IMR-90 (cell line): ENCODE measurements around the gene GSN. TPM values are rescaled to one million over a fixed set of nuclear protein-coding genes. Genes with fewer than 3 reads are reported as not detected.

Experiments used
- ATAC-seq: fragments of 200-7000 bp; cut with Tn5 transposase; 2 replicates; pipeline ENCODE4 v1.9.1; 2020; ENCODE audit warnings: low read depth, mild to moderate bottlenecking, moderate library complexity
- BruUV-seq: library from RNA; stranded (reverse); fragments of 400-500 nt; replicated peaks from 2 replicates; lab custom pipeline; 2021; lab: Mats Ljungman, UMichigan
- CTCF ChIA-PET: fragments of 300-600 bp; formaldehyde crosslinking; extraction: SDS; loops from one replicate; lab custom pipeline; 2021; ENCODE audit warnings: antibody characterized with exemption; lab: Yijun Ruan, JAX
- POLR2A ChIA-PET: fragments of 300-600 bp; sonication (Branson Sonifier 250); formaldehyde crosslinking; loops from one replicate; lab custom pipeline; 2022; ENCODE audit warnings: antibody characterized with exemption; ENCODE audit not compliant: unreplicated experiment; lab: Charles Lee
- DNase-seq: peaks from one replicate; pipeline ENCODE4 v3.0.0; 2013
- H2AFZ ChIP-seq: replicated peaks from 2 replicates; pipeline ENCODE3; 2013; ENCODE audit warnings: low read length, mild to moderate bottlenecking; ENCODE audit not compliant: poor library complexity
- H2AK5ac ChIP-seq: 2 replicates; pipeline ENCODE4 v1.6.1; 2013; ENCODE audit warnings: low read depth, low read length, inconsistent platforms
- H2AK9ac ChIP-seq: replicated peaks from 2 replicates; pipeline ENCODE3; 2013; ENCODE audit warnings: mild to moderate bottlenecking, low read depth, low read length, moderate library complexity; ENCODE audit not compliant: poor library complexity
- H2BK120ac ChIP-seq: 2 replicates; pipeline ENCODE4 v1.6.1; 2013; ENCODE audit warnings: low read depth, low read length, inconsistent platforms
- H2BK15ac ChIP-seq: 3 replicates; pipeline ENCODE4 v1.6.1; 2013; ENCODE audit warnings: low read depth, low read length, inconsistent platforms
- H2BK20ac ChIP-seq: 2 replicates; pipeline ENCODE4 v1.6.1; 2013; ENCODE audit warnings: low read depth, mild to moderate bottlenecking, inconsistent platforms, low read length, moderate library complexity
- H2BK5ac ChIP-seq: 2 replicates; pipeline ENCODE4 v1.6.1; 2013; ENCODE audit warnings: mild to moderate bottlenecking, low read depth, low read length, inconsistent platforms; ENCODE audit not compliant: poor library complexity, severe bottlenecking
- H3K14ac ChIP-seq: replicated peaks from 2 replicates; pipeline ENCODE4 v1.6.1; 2013; ENCODE audit warnings: low read depth, low read length, inconsistent platforms
- H3K18ac ChIP-seq: 2 replicates; pipeline ENCODE4 v1.6.1; 2013; ENCODE audit warnings: low read depth, low read length, control low read depth
- H3K23ac ChIP-seq: 2 replicates; pipeline ENCODE4 v1.6.1; 2013; ENCODE audit warnings: low read depth, low read length, inconsistent platforms
- H3K27ac ChIP-seq: 2 replicates; pipeline ENCODE4 v1.5.1; 2013; ENCODE audit warnings: mild to moderate bottlenecking, control low read depth, low read length; ENCODE audit not compliant: insufficient read depth
- H3K27me3 ChIP-seq: 2 replicates; pipeline ENCODE4 v1.6.1; 2013; ENCODE audit warnings: low read length; ENCODE audit not compliant: control insufficient read depth, insufficient read depth
- H3K36me3 ChIP-seq: 2 replicates; pipeline ENCODE4 v1.6.1; 2013; ENCODE audit warnings: low read length, mixed read lengths; ENCODE audit not compliant: control insufficient read depth, insufficient read depth
- H3K4ac ChIP-seq: 2 replicates; pipeline ENCODE4 v1.6.1; 2013; ENCODE audit warnings: low read depth, low read length, inconsistent platforms
- H3K4me1 ChIP-seq: 2 replicates; pipeline ENCODE4 v1.6.1; 2013; ENCODE audit warnings: low read length, mixed read lengths; ENCODE audit not compliant: control insufficient read depth, insufficient read depth
- H3K4me2 ChIP-seq: 2 replicates; pipeline ENCODE4 v1.6.1; 2013; ENCODE audit warnings: low read depth, mild to moderate bottlenecking, control low read depth, low read length, moderate library complexity
- H3K4me3 ChIP-seq: 2 replicates; pipeline ENCODE4 v1.5.1; 2013; ENCODE audit warnings: low read depth, mild to moderate bottlenecking, control low read depth, low read length, moderate library complexity; ENCODE audit not compliant: insufficient read depth
- H3K56ac ChIP-seq: 2 replicates; pipeline ENCODE4 v1.6.1; 2013; ENCODE audit warnings: low read length, inconsistent platforms; ENCODE audit not compliant: insufficient read depth; ENCODE audit errors: extremely low read depth
- H3K79me1 ChIP-seq, 2 experiments: 2 replicates each; pipeline ENCODE4 v1.6.1; 2013; ENCODE audit warnings: low read length in 2 of 2, inconsistent platforms in 1 of 2, low read depth in 1 of 2
- H3K9ac ChIP-seq: 2 replicates; pipeline ENCODE4 v1.6.1; 2013; ENCODE audit warnings: low read depth, low read length, control low read depth
- H3K9me1 ChIP-seq: 2 replicates; pipeline ENCODE4 v1.6.1; 2013; ENCODE audit warnings: low read length, inconsistent platforms; ENCODE audit not compliant: insufficient read depth
- H3K9me3 ChIP-seq: 2 replicates; pipeline ENCODE4 v1.6.1; 2013; ENCODE audit warnings: low read length; ENCODE audit not compliant: control insufficient read depth, insufficient read depth
- H4K20me1 ChIP-seq: 2 replicates; pipeline ENCODE4 v1.6.1; 2013; ENCODE audit warnings: low read length, inconsistent platforms; ENCODE audit not compliant: insufficient read depth
- H4K5ac ChIP-seq: 2 replicates; pipeline ENCODE4 v1.6.1; 2013; ENCODE audit warnings: mild to moderate bottlenecking, low read depth, low read length, control low read depth
- H4K8ac ChIP-seq, 2 experiments: 2 replicates each; pipeline ENCODE4 v1.6.1; 2013; ENCODE audit warnings: low read depth in 2 of 2, low read length in 2 of 2, control low read depth in 1 of 2, inconsistent platforms in 1 of 2
- H4K91ac ChIP-seq: 2 replicates; pipeline ENCODE4 v1.6.1; 2013; ENCODE audit warnings: low read depth, low read length, inconsistent platforms; ENCODE audit not compliant: insufficient read depth
- MAFK ChIP-seq: IDR thresholded peaks from 2 replicates; pipeline ENCODE4 v1.6.1; 2012; ENCODE audit warnings: low read depth, low read length, improper control_type of control experiment
- WGBS, 2 experiments: methylation state at CpG; one replicate each; pipeline versions ENCODE4 v1.1.5 to v1.1.7; 2013; ENCODE audit warnings: missing lambda C conversion rate in 2 of 2; ENCODE audit not compliant: insufficient read length in 1 of 2; ENCODE audit errors: extremely low coverage in 2 of 2; 5-methylcytosine and 5-hydroxymethylcytosine counted together
- dilution Hi-C: fragments of 300-500 bp; cut with HindIII; formaldehyde crosslinking; loops from one replicate; pipeline ENCODE4 v1.14.3; 2018; ENCODE audit warnings: low sequenced_read_pairs; ENCODE audit not compliant: unreplicated experiment
- in situ Hi-C: fragments of 300-500 bp; cut with MboI; formaldehyde crosslinking; loops from 3 replicates; pipeline ENCODE4 v1.14.3; 2019; ENCODE audit warnings: low sequenced_read_pairs, inconsistent platforms, mixed read lengths
- intact Hi-C: fragments of 100-400 bp; cut with micrococcal nuclease; formaldehyde crosslinking; loops from 2 replicates; pipeline ENCODE4 v1.10.0; 2022
- polyA plus RNA-seq, 3 experiments: library from polyadenylated mRNA; depleted of rRNA; stranded (reverse); fragments of >200 nt; gene quantifications; 2 replicates each; pipeline ENCODE4 v1.2.3, GENCODE V29; 2012; ENCODE audit warnings: low replicate concordance in 1 of 3
- total RNA-seq: library from RNA; depleted of rRNA; stranded (reverse); fragments of >200 nt; gene quantifications from 2 replicates; pipeline ENCODE4 v1.2.3, GENCODE V29; 2012

The GSN gene
- total and polyA plus RNA-seq, 2 of the 4 experiments (the other 2 are of a cell fraction), result 495 to 547 TPM

- Histone ChIP-seq H2BK5ac (peak overlapping the region; percentile 53), H3K14ac (peak overlapping the region; percentile 79; the same call in 1 of the 2 replicates), H2AFZ (no peak overlapping the region), H2AK9ac (peak overlapping the region; percentile 77), H3K4ac (peak overlapping the region; percentile 89), H2BK15ac (peak overlapping the region; percentile 29; the same call in 2 of the 3 replicates), H3K27me3 (no peaks in the 10 kb centered on the region), H3K9me1 (peaks cover 41% of the 10 kb centered on the region), H3K36me3 (peaks cover 78% of the 10 kb centered on the region), H4K8ac (peak overlapping the region; percentile 39 to 79; a peak in 3 of 4 replicates), H3K23ac (no peak overlapping the region), H3K56ac (no peak overlapping the region), H3K4me1 (peaks cover 15% of the 10 kb centered on the region), H4K91ac (peak overlapping the region; percentile 68), H4K5ac (peak overlapping the region; percentile 24; the same call in 1 of the 2 replicates), H3K4me3 (no peak overlapping the region), H2BK20ac (peak overlapping the region; percentile 72), H3K4me2 (no peak overlapping the region), H3K9ac (no peak overlapping the region), H3K27ac (no peak overlapping the region; the same call in 1 of the 2 replicates), H3K79me1 (peaks cover 19 to 62% of the 10 kb centered on the region in 2 experiments), H2BK120ac (peak overlapping the region; percentile 90), H3K18ac (peak overlapping the region; percentile 30; the same call in 1 of the 2 replicates), H4K20me1 (no peaks in the 10 kb centered on the region; the same call in 1 of the 2 replicates), H2AK5ac (peak overlapping the region; percentile 93), H3K9me3 (no peaks in the 10 kb centered on the region)
- DNase-seq (no peak), ATAC-seq (no peak)
- ChIA-PET POLR2A (no interaction called here), CTCF (no interaction called here)
- intact Hi-C loops, result no loop called here
- WGBS, 2 experiments, result 87% methylated on average over 2 of the region's 7 CpGs; no CpG with 5 or more reads in 1 of the 2 experiments
- BruUV-seq, result no TSS peak
- in situ Hi-C loops, result no loop called here
- no peak for TF ChIP-seq MAFK
- dilution Hi-C loops, result no loop called here
Observed at GRCh38 chr9:121325387-121325786, 57.4 kb downstream of the GSN start.
